ENCODE results near the gene SLC35G1. TPM values are rescaled to one million over a fixed set of nuclear protein-coding genes. Genes with fewer than 3 reads are reported as not detected.

SLC35G1 gene
- total and polyA plus RNA-seq, 7 donors, result 1.3 to 2.7 (median 2.2) TPM

DNA sequence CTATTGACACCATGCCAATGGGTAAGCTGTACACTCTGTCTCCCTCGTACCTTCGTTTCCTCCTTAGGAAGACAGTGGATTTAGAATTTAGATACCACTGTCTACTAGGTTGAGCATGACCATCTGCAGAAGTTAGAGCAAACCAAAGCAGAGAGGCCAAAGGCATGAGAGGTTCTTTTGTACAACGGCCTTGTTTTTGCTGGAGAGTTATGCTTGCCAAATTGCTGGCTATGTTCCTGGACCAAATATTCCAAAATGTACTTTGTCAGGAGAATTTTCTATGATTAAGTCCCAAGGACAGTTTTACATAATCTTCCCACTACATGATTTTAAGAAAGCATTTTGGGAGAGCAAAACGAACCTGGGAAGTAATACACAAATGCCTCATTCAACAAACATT is 52.0 kb downstream of the SLC35G1 start:
- Histone ChIP-seq H3K27ac (peak overlapping the region; percentile 89), H3K9me3 (no peaks in the 10 kb centered on the region), H3K4me1 (peaks cover 46% of the 10 kb centered on the region), H3K4me3 (no peak overlapping the region), H3K36me3 (ENCODE audit: insufficient read depth in 1 of 2, low read depth in 1 of 2) (no peaks in the 10 kb centered on the region), H3K27me3 (ENCODE audit: insufficient read depth in 3 of 3, low read length in 2 of 3) (no peaks in the 10 kb centered on the region)
- TF ChIP-seq, protein P1, sequence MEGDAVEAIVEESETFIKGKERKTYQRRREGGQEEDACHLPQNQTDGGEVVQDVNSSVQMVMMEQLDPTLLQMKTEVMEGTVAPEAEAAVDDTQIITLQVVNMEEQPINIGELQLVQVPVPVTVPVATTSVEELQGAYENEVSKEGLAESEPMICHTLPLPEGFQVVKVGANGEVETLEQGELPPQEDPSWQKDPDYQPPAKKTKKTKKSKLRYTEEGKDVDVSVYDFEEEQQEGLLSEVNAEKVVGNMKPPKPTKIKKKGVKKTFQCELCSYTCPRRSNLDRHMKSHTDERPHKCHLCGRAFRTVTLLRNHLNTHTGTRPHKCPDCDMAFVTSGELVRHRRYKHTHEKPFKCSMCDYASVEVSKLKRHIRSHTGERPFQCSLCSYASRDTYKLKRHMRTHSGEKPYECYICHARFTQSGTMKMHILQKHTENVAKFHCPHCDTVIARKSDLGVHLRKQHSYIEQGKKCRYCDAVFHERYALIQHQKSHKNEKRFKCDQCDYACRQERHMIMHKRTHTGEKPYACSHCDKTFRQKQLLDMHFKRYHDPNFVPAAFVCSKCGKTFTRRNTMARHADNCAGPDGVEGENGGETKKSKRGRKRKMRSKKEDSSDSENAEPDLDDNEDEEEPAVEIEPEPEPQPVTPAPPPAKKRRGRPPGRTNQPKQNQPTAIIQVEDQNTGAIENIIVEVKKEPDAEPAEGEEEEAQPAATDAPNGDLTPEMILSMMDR (IDR thresholded peaks at IDR 0.05), result no peak
- intact Hi-C loops (cut with DNase I), result loop anchor here in 1 of 2 donors (5.0 to 10.0 kb wide), 2 partner anchors 46 to 189 kb away; partner anchors contain the start of gene PLCE1
- no peak for DNase-seq
- 44 to 67% (median 48%) methylated on average over 4 of the region's 4 CpGs for WGBS, 3 donors
- no peak for ATAC-seq

DNA sequence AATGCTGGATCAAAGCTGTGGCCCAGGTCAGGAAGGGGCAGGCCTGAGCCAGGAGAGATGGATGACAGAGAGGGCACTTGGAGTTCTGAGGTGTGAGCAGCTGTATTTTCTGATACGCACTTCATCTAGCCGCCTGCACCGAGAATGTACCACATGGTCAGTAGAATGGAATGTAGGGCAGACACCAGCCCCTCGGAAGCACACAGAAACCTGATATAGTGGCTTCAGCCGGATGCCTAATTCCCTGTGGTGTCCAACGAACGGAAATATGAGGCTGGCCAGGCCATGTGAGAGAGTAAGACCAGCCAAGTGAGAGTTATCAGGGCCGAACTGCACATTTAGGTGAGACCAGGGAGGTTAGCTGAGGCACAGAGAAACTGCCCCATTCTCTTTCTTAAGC is 53.3 kb downstream of the SLC35G1 start:
- TF ChIP-seq, protein P1 (IDR thresholded peaks at IDR 0.05), result no peak
- DNase-seq, result peak; percentile 51 to 81
- Histone ChIP-seq H3K4me1 (peaks cover 39% of the 10 kb centered on the region), H3K36me3 (ENCODE audit: insufficient read depth in 1 of 2, low read depth in 1 of 2) (no peaks in the 10 kb centered on the region), H3K9me3 (no peaks in the 10 kb centered on the region), H3K4me3 (peak overlapping the region; percentile 2), H3K27me3 (ENCODE audit: insufficient read depth in 3 of 3, low read length in 2 of 3) (no peaks in the 10 kb centered on the region), H3K27ac (peak overlapping the region; percentile 89)
- whole genome bisulfite sequencing, 3 donors, result 14 to 27% (median 22%) methylated on average over 8 of the region's 8 CpGs
- peak; percentile 98 to 99 (median 99) for ATAC-seq
- intact Hi-C loops (cut with DNase I), result loop anchor here in 1 of 2 donors (5.0 to 10.0 kb wide), 2 partner anchors 45 to 188 kb away; partner anchors contain the start of gene PLCE1

DNA sequence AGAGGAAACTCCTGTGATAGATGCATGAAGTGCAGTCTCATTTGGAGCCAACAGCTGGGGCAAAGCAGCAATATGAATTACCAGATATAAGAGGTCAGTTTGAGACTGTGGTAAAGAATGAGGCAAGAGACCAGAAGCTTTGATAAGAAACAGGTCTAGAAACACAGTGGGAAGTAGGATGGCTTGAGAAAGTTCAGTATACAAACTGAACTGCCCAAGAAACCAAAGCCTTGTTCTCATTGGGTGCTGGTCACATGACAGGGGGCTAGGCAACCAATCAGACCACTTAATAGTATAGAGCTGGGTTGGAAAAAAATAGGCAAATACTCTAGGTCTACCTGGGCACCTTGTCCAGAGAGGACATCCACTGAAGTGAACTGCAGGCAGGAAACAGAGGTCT is 53.7 kb downstream of the SLC35G1 start:
- DNase-seq (no peak), ATAC-seq (peak; percentile 23 to 38 (median 35))
- Histone ChIP-seq H3K27ac (peak overlapping the region; percentile 89), H3K9me3 (no peaks in the 10 kb centered on the region), H3K4me1 (peaks cover 34% of the 10 kb centered on the region), H3K27me3 (ENCODE audit: insufficient read depth in 3 of 3, low read length in 2 of 3) (no peaks in the 10 kb centered on the region), H3K36me3 (ENCODE audit: insufficient read depth in 1 of 2, low read depth in 1 of 2) (no peaks in the 10 kb centered on the region), H3K4me3 (peak overlapping the region; percentile 2)
- intact Hi-C loops (cut with DNase I), result loop anchor here in 1 of 2 donors (5.0 to 10.0 kb wide), 2 partner anchors 45 to 187 kb away; partner anchors contain the start of gene PLCE1
- TF ChIP-seq, protein P1 (IDR thresholded peaks at IDR 0.05), result no peak

DNA sequence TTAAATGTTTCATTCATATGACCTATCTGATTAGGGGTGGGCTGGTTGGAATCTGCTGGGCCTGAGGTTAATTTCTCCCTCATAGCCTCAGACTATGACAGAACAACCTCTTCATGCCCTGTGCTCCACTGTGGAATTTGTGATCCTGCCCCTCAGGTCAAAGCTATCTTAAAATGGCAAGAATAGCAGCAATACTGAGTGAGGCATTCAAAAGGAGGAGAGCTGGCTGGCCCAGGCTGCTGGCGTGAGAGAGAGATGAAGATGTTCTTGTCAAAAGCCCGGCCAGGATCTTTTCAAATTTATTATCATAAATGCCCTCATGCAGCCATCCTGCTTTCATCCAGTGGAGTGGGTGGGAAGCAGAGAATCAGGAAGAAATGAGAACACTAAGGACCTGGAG is 58.1 kb downstream of the SLC35G1 start:
- H3K27ac ChIP-seq, result no peak overlapping the region
- intact Hi-C loops (cut with DNase I), result no loop called here
- no peak overlapping the region for H3K4me3 ChIP-seq
- 70 to 87% (median 85%) methylated on average over 2 of the region's 2 CpGs for WGBS, 3 donors
- TF ChIP-seq, protein P1 (IDR thresholded peaks at IDR 0.05), result no peak
- no peak for DNase-seq
- no peak for ATAC-seq
- no peaks in the 10 kb centered on the region for H3K9me3 ChIP-seq
- no peaks in the 10 kb centered on the region for H3K36me3 ChIP-seq (ENCODE audit: insufficient read depth in 1 of 2, low read depth in 1 of 2)
- H3K27me3 ChIP-seq (ENCODE audit: insufficient read depth in 3 of 3, low read length in 2 of 3), result no peaks in the 10 kb centered on the region
- peaks cover 8% of the 10 kb centered on the region for H3K4me1 ChIP-seq

Other genes starting within 250 kb of the SLC35G1 start
- 10 to 100 TPM in 3 of 4 donors, 1 to 10 TPM in 1; 6.7 to 14.0 (median 13.4) TPM for gene FRA10AC1, start 191.4 kb upstream of the SLC35G1 start, total RNA-seq
- gene FRA10AC1, start 191.4 kb upstream of the SLC35G1 start, polyA plus RNA-seq, result 10 to 100 TPM in 1 of 3 donors, 1 to 10 TPM in 2; 6.4 to 15.0 (median 7.2) TPM
- 1 to 10 TPM; 1.3 to 7.3 (median 2.6) TPM for gene LGI1, start 136.0 kb upstream of the SLC35G1 start, total RNA-seq
- 1 to 10 TPM in 2 of 3 donors, under 1 TPM in 1; 0.20 to 1.4 (median 1.4) TPM for gene LGI1, start 136.0 kb upstream of the SLC35G1 start, polyA plus RNA-seq
- gene PLCE1, start 100.0 kb downstream of the SLC35G1 start, total RNA-seq, result 10 to 100 TPM in 1 of 4 donors, 1 to 10 TPM in 3; 2.8 to 11.5 (median 5.8) TPM
- 1 to 10 TPM in 1 of 3 donors, under 1 TPM in 2; 0.43 to 1.1 (median 0.94) TPM for gene PLCE1, start 100.0 kb downstream of the SLC35G1 start, polyA plus RNA-seq

All from psoas muscle (tissue), 8 donors.